ENCODE data around the gene MAN2A2.
A peak's percentile ranks its signal among the peaks of the same experiment; 100 is the strongest.

MAN2A2 gene

DNA sequence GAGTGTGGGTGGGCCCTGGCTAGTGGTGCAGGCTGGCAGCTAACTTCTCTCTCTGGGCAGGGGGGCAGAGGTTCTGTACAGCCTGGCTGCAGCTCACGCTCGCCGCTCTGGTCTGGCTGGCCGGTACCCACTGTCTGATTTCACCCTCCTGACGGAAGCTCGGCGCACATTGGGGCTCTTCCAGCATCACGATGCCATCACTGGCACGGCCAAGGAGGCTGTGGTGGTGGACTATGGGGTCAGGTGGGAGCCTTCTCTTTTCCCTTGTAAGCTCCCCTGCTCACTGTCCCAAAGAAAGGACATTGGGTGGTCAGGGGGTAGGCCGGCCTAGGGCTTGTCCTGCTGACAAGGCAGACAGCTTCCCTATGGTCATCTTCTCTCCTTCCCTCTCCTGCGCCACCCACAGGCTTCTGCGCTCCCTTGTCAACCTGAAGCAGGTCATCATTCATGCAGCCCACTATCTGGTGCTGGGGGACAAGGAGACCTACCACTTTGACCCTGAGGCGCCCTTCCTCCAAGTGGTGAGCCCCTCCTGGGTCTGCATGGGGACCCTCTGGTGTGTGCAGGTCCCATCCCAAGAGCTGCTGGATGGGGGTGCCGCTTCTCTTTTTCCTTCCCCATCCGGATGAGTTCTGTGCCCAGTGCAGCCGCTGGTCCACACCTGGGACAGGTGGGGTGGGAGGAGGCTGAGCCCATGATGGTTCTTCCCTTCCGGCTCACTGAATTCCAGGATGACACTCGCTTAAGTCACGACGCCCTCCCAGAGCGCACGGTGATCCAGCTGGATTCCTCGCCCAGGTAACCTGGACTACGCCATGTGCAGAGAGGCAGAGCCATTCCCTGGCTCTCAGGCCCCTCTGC is 7.6 kb downstream of the MAN2A2 start:
- no peak overlapping the region for H3K27ac Mint-ChIP-seq
- H3K27me3 Mint-ChIP-seq = no peaks in the 10 kb centered on the region
- H3K36me3 Mint-ChIP-seq = peaks cover 58% of the 10 kb centered on the region
- no peak overlapping the region for H3K4me3 Mint-ChIP-seq
- no peak for DNase-seq
- no peaks in the 10 kb centered on the region for H3K4me1 Mint-ChIP-seq
- H3K9me3 Mint-ChIP-seq = no peaks in the 10 kb centered on the region
- CTCF ChIA-PET = interaction anchor here (0.8 to 1.9 kb wide), 2 partner anchors 21 to 24 kb away, joined by 3 to 9 read pairs; partner anchors contain the start of gene UNC45A

- peaks cover 55% of the 10 kb centered on the region for H3K36me3 Mint-ChIP-seq
- no peak for DNase-seq
- H3K27ac Mint-ChIP-seq = no peak overlapping the region
- H3K4me1 Mint-ChIP-seq = no peaks in the 10 kb centered on the region
- no peaks in the 10 kb centered on the region for H3K27me3 Mint-ChIP-seq
- CTCF ChIA-PET = no interaction called here
- no peak overlapping the region for H3K4me3 Mint-ChIP-seq
- H3K9me3 Mint-ChIP-seq = no peaks in the 10 kb centered on the region
These were observed 8.2 kb downstream of the MAN2A2 start for GRCh38 chr15:90911302-90911623.

DNA sequence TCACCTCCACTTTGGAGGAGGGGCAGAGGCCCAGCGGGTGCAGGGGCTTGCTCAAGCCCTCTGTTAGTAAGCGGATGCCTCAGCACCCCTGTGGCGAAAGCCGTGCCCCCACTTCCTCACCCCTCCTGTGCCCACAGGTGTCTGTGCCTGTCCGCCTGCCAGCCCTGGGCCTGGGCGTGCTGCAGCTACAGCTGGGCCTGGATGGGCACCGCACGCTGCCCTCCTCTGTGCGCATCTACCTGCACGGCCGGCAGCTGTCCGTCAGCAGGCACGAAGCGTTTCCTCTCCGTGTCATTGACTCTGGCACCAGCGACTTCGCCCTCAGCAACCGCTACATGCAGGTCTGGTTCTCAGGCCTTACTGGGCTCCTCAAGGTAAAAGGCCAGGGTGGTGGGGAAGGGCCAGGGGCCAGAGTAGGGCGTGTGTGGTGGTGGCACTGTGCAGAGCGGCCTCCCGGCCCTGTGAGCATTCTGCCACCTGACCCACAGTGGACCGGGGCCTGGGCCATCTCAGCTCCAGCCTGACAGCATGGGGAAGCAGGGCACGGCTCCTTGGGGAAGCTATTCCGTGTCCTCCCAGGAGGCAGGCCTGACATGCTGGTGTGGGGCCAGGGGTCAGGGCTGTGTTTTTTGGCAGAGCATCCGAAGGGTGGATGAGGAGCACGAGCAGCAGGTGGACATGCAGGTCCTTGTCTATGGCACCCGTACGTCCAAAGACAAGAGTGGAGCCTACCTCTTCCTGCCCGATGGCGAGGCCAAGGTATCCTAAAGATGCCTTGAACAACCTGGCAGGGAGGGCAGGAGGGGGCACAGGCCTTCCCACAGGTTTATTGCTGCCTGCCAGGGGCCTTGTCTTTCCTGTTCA is 9.0 kb downstream of the MAN2A2 start:
- H3K27me3 Mint-ChIP-seq = no peaks in the 10 kb centered on the region
- H3K9me3 Mint-ChIP-seq = no peaks in the 10 kb centered on the region
- no peak overlapping the region for H3K4me3 Mint-ChIP-seq
- no peak for DNase-seq
- H3K27ac Mint-ChIP-seq = no peak overlapping the region
- CTCF ChIA-PET = interaction anchor here (4.8 kb wide), 1 partner anchor 20 kb away, joined by 20 read pairs; the partner anchor contains the start of gene HDDC3
- H3K36me3 Mint-ChIP-seq = peaks cover 55% of the 10 kb centered on the region
- no peaks in the 10 kb centered on the region for H3K4me1 Mint-ChIP-seq

DNA sequence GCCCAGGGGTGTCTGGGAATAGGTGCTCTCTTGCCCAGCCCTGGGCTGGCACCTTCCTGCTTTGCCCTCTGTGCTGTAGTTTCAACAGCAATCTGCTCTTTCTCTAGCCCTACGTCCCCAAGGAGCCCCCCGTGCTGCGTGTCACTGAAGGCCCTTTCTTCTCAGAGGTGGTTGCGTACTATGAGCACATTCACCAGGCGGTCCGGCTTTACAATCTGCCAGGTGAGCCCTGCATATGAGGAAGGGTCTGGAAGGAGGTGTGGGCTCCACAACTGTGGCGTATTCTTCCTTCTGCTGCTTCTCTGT is 9.6 kb downstream of the MAN2A2 start:
- no peak for DNase-seq
- no peaks in the 10 kb centered on the region for H3K9me3 Mint-ChIP-seq
- CTCF ChIA-PET = interaction anchor here (4.8 kb wide), 1 partner anchor 20 kb away, joined by 20 read pairs; the partner anchor contains the start of gene HDDC3
- H3K27ac Mint-ChIP-seq = no peak overlapping the region
- H3K36me3 Mint-ChIP-seq = peaks cover 58% of the 10 kb centered on the region
- H3K27me3 Mint-ChIP-seq = no peaks in the 10 kb centered on the region
- no peaks in the 10 kb centered on the region for H3K4me1 Mint-ChIP-seq
- no peak overlapping the region for H3K4me3 Mint-ChIP-seq

- no peak overlapping the region for H3K27ac Mint-ChIP-seq
These were observed 10.4 kb downstream of the MAN2A2 start for GRCh38 chr15:90913398-90913944.

DNA sequence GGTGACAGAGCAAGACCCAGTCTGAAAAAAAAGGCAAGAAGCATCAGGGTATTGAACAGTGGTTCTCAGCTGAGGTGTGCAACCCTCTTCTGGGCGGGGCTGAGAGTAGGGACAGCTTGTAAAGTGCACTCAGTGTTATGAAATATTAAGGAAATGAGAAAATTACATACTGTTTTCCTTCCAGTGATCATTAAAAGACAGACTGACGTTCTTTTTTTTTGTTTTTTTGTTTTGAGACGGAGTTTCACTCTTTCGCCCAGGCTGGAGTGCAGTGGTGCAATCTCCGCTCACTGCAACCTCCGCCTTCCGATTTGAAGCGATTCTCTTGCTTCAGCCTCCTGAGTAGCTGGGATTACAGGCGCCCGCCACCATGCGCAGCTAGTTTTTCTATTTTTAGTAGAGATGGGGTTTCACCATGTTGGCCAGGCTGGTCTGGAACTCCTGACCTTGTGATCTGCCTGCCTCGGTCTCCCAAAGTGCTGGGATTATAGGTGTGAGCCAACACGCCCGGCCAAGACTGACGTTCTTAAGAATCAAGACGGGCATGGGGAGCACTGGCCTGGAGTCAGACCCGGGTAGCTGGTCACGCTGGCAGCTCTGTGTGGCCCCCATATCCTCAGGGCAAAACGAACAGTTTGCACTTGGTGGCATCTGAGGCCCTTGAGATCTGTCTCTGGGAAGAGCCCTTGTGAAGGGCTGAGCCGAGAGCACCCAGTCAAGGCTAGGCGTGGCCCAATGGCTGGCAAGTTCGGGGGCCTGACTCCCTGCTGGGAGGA is 11.4 kb downstream of the MAN2A2 start:
- no peak overlapping the region for H3K4me3 Mint-ChIP-seq
- CTCF ChIA-PET = interaction anchor here (0.7 to 4.8 kb wide), 3 partner anchors 10 to 884 kb away, joined by 3 to 20 read pairs (median 3); partner anchors contain the start of gene HDDC3
- H3K4me1 Mint-ChIP-seq = no peaks in the 10 kb centered on the region
- H3K27ac Mint-ChIP-seq = no peak overlapping the region
- no peaks in the 10 kb centered on the region for H3K9me3 Mint-ChIP-seq
- no peaks in the 10 kb centered on the region for H3K27me3 Mint-ChIP-seq
- no peak for DNase-seq
- peaks cover 59% of the 10 kb centered on the region for H3K36me3 Mint-ChIP-seq

More at GRCh38 chr15:90913398-90913944, 10.4 kb downstream of the MAN2A2 start:
- Mint-ChIP-seq H3K9me3 (no peaks in the 10 kb centered on the region), H3K27me3 (no peaks in the 10 kb centered on the region), H3K4me3 (no peak overlapping the region), H3K36me3 (peaks cover 61% of the 10 kb centered on the region), H3K4me1 (no peaks in the 10 kb centered on the region)
- CTCF ChIA-PET = interaction anchor here (0.7 to 4.8 kb wide), 3 partner anchors 9 to 883 kb away, joined by 3 to 20 read pairs (median 3); partner anchors contain the start of gene HDDC3
- DNase-seq = no peak

- Mint-ChIP-seq H3K4me1 (no peaks in the 10 kb centered on the region), H3K27ac (peak overlapping the region; percentile 49), H3K4me3 (no peak overlapping the region), H3K9me3 (no peaks in the 10 kb centered on the region), H3K27me3 (no peaks in the 10 kb centered on the region), H3K36me3 (peaks cover 64% of the 10 kb centered on the region)
- CTCF ChIA-PET = interaction anchor here (4.8 kb wide), 1 partner anchor 17 kb away, joined by 20 read pairs; the partner anchor contains the start of gene HDDC3
- DNase-seq = no peak
These were observed 12.2 kb downstream of the MAN2A2 start for GRCh38 chr15:90915216-90915807.

GRCh38 chr15:90915808-90916440 is 12.8 kb downstream of the MAN2A2 start:
- Mint-ChIP-seq H3K27me3 (no peaks in the 10 kb centered on the region), H3K4me1 (no peaks in the 10 kb centered on the region), H3K36me3 (peaks cover 67% of the 10 kb centered on the region), H3K4me3 (no peak overlapping the region), H3K9me3 (no peaks in the 10 kb centered on the region), H3K27ac (no peak overlapping the region)
- DNase-seq = no peak
- CTCF ChIA-PET = interaction anchor here (4.8 kb wide), 1 partner anchor 17 kb away, joined by 20 read pairs; the partner anchor contains the start of gene HDDC3

DNA sequence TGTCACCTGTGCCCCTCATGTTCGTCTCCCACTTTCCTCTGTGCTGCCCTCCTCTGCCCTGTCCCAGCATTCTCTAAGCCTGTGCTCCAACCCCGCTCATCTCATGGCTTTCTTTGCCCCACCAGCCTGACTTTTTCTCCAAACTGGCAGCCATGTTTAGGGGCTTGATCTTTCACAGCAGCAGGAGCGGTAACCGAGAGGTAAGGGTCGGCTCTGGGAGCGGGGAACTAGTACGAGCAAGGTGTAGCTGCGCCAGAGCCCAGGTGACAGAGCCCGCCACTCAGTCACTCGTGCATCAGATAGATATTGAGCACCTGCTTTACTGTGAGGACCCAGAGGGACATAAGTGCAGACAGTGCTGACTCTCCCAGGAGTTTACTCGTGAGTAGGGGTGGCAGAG is 13.4 kb downstream of the MAN2A2 start:
- Mint-ChIP-seq H3K4me3 (no peak overlapping the region), H3K4me1 (no peaks in the 10 kb centered on the region), H3K9me3 (no peaks in the 10 kb centered on the region), H3K36me3 (peaks cover 71% of the 10 kb centered on the region), H3K27ac (peak overlapping the region; percentile 39), H3K27me3 (no peaks in the 10 kb centered on the region)
- DNase-seq = no peak
- CTCF ChIA-PET = interaction anchor here (1.5 to 4.8 kb wide), 2 partner anchors 13 to 16 kb away, joined by 3 to 20 read pairs; partner anchors contain the start of gene HDDC3

GRCh38 chr15:90917569-90917968 is 14.5 kb downstream of the MAN2A2 start:
- peak overlapping the region; percentile 31 for H3K27ac Mint-ChIP-seq
- H3K9me3 Mint-ChIP-seq = no peaks in the 10 kb centered on the region
- CTCF ChIA-PET = interaction anchor here (1.5 to 1.7 kb wide), 2 partner anchors 13 to 14 kb away, joined by 3 to 6 read pairs; no protein-coding TSS in a partner anchor
- no peak overlapping the region for H3K4me3 Mint-ChIP-seq
- no peaks in the 10 kb centered on the region for H3K4me1 Mint-ChIP-seq
- peaks cover 75% of the 10 kb centered on the region for H3K36me3 Mint-ChIP-seq
- DNase-seq = no peak
- no peaks in the 10 kb centered on the region for H3K27me3 Mint-ChIP-seq

DNA sequence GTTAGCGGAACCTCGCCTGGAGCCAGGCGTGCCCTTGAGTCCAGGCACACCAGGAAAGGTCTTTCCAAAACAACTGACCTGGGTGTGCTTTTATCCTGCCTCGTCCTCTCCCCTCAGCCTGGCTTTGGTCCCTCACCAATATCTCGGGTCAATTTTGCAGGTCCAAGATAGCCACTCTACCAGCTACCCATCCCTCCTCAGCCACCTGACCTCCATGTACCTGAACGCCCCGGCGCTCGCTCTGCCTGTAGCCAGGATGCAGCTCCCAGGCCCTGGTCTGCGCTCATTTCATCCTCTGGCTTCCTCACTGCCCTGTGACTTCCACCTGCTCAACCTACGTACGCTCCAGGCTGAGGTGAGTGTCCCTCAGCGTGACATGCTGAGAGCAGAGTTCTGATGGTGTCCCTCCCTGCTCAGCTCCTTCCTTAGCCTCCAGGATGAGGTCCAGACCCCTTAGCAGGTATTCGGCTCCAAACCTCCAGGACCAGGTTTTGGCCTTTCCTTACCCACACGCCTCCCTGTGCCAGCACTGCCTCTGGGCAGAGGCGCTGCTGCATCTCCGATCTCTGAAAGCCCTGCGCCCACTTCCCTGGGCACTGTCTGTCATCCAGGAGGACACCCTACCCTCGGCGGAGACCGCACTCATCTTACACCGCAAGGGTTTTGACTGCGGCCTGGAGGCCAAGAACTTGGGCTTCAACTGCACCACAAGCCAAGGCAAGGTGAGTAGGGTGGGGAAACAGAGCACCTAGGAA is 15.1 kb downstream of the MAN2A2 start:
- Mint-ChIP-seq H3K27ac (no peak overlapping the region), H3K4me3 (no peak overlapping the region), H3K9me3 (no peaks in the 10 kb centered on the region), H3K36me3 (peaks cover 72% of the 10 kb centered on the region), H3K4me1 (no peaks in the 10 kb centered on the region), H3K27me3 (no peaks in the 10 kb centered on the region)
- no peak for DNase-seq
- CTCF ChIA-PET = interaction anchor here (0.8 to 1.7 kb wide), 3 partner anchors 13 to 17 kb away, joined by 3 to 6 read pairs (median 3); no protein-coding TSS in a partner anchor

GRCh38 chr15:90918835-90919234 is 15.7 kb downstream of the MAN2A2 start:
- H3K36me3 Mint-ChIP-seq = peaks cover 71% of the 10 kb centered on the region
- H3K9me3 Mint-ChIP-seq = no peaks in the 10 kb centered on the region
- H3K4me1 Mint-ChIP-seq = no peaks in the 10 kb centered on the region
- H3K27me3 Mint-ChIP-seq = no peaks in the 10 kb centered on the region
- H3K4me3 Mint-ChIP-seq = no peak overlapping the region
- CTCF ChIA-PET = interaction anchor here (0.8 to 1.7 kb wide), 3 partner anchors 12 to 17 kb away, joined by 3 to 6 read pairs (median 3); partner anchors contain the start of gene MAN2A2
- H3K27ac Mint-ChIP-seq = no peak overlapping the region
- no peak for DNase-seq
